DOHH2 (cell line): ENCODE results near the gene GPD1L.

ENCODE experiments used
- H3F3A ChIP-seq: fragments of 200-600 bp; sonication (generic), shearing (Covaris generic); 2 replicates; pipeline ENCODE4 v1.6.0; 2016; ENCODE audit warnings: antibody characterized with exemption, mild to moderate bottlenecking; ENCODE audit not compliant: control insufficient read depth, insufficient read depth
- H3K27ac ChIP-seq: fragments of 200-600 bp; sonication (generic); 2 replicates; pipeline ENCODE4 v1.5.1; 2014; ENCODE audit warnings: low read depth, mild to moderate bottlenecking, low read length, moderate library complexity
- H3K27me3 ChIP-seq: fragments of 200-600 bp; sonication (generic); 2 replicates; pipeline ENCODE4 v1.6.1; 2014; ENCODE audit warnings: mild to moderate bottlenecking, low read length, mixed read lengths; ENCODE audit not compliant: control insufficient read depth
- H3K36me3 ChIP-seq: fragments of 200-600 bp; sonication (generic); 2 replicates; pipeline ENCODE4 v1.6.1; 2014; ENCODE audit warnings: mild to moderate bottlenecking, low read length, moderate library complexity, mixed read lengths; ENCODE audit not compliant: control insufficient read depth
- H3K4me1 ChIP-seq: fragments of 200-600 bp; sonication (generic); 2 replicates; pipeline ENCODE4 v1.6.1; 2014; ENCODE audit warnings: mild to moderate bottlenecking, low read length, mixed read lengths; ENCODE audit not compliant: control insufficient read depth
- H3K4me2 ChIP-seq: fragments of 200-600 bp; sonication (generic); 2 replicates; pipeline ENCODE4 v1.6.0; 2014; ENCODE audit warnings: mild to moderate bottlenecking, low read length, moderate library complexity
- H3K4me3 ChIP-seq: fragments of 200-600 bp; sonication (generic); 2 replicates; pipeline ENCODE4 v1.5.1; 2014; ENCODE audit warnings: mild to moderate bottlenecking, low read length, mixed read lengths
- H3K79me2 ChIP-seq: fragments of 200-600 bp; sonication (generic); 2 replicates; pipeline ENCODE4 v1.6.1; 2014; ENCODE audit warnings: mild to moderate bottlenecking, low read length, mixed read lengths; ENCODE audit not compliant: control insufficient read depth
- H3K9me2 ChIP-seq: fragments of 200-600 bp; sonication (generic); replicated peaks from 2 replicates; pipeline ENCODE4 v1.6.1; 2014; ENCODE audit warnings: mild to moderate bottlenecking, low read length, mixed read lengths; ENCODE audit not compliant: control insufficient read depth
- H3K9me3 ChIP-seq: fragments of 200-600 bp; sonication (generic); 2 replicates; pipeline ENCODE4 v1.6.1; 2014; ENCODE audit warnings: antibody characterized with exemption, low read length, mixed read lengths; ENCODE audit not compliant: control insufficient read depth, insufficient read depth
- H4K20me1 ChIP-seq: fragments of 200-600 bp; sonication (generic); 2 replicates; pipeline ENCODE4 v1.6.0; 2014; ENCODE audit warnings: low read depth, mild to moderate bottlenecking, antibody characterized with exemption, low read length, moderate library complexity; ENCODE audit not compliant: control insufficient read depth, insufficient read depth
- EZH2phosphoT487 ChIP-seq: fragments of 200-600 bp; sonication (generic); IDR thresholded peaks from 2 replicates; pipeline ENCODE4 v1.6.1; 2017; ENCODE audit warnings: borderline replicate concordance, mild to moderate bottlenecking, antibody characterized with exemption, low read length, moderate library complexity, mixed read lengths
- TF ChIP-seq, protein P1 (sequence below): fragments of 200-600 bp; sonication (generic); IDR thresholded peaks from one replicate; pipeline ENCODE4 v1.5.1; 2014; ENCODE audit warnings: antibody characterized with exemption, mild to moderate bottlenecking, low read depth, low read length; ENCODE audit not compliant: poor library complexity, severe bottlenecking

The GPD1L gene

DNA sequence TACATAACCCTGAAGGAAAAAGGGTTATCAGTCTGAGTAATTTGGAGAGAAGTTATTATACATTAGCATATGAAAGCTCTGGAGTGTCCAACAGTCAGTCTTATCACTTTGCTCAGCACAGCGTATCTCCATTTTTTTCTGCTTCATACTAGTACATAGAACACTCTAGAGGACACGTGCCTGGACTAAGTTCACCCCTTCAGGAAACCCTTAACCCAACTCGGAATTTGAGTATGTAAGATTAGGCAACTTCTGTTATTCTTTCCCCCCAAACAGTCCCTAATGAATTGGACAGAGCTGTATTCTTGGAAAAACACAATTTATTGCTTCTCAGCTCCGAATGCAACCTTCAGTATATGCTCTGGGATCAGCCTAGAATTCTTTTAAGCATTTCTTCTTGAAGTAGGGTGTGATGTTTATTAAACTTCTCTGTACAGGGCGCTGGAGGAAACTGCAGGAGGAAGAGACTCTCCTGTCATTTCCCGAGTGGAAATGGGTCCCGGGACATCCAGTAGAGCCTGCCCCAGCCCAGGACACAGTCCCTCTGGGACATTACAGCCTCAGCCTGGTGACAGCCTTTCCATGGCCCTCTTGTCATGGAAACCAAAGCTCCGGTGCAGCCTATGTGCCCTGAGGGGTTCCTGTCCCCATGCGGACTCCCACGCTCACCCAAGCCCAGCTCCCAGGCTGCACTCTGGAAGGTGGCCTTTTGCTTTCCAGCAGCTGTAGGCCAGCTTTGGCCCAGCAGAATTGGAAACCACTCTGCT is 94.8 kb downstream of the GPD1L start:
- H3K27ac ChIP-seq, result no peak overlapping the region
- no peaks in the 10 kb centered on the region for H3K36me3 ChIP-seq
- no peaks in the 10 kb centered on the region for H3K9me2 ChIP-seq
- no peaks in the 10 kb centered on the region for H3K79me2 ChIP-seq
- H3K4me3 ChIP-seq, result no peak overlapping the region
- H3K9me3 ChIP-seq, result no peaks in the 10 kb centered on the region
- H3F3A ChIP-seq, result no peaks in the 10 kb centered on the region
- no peak for TF ChIP-seq EZH2phosphoT487
- TF ChIP-seq, protein P1, sequence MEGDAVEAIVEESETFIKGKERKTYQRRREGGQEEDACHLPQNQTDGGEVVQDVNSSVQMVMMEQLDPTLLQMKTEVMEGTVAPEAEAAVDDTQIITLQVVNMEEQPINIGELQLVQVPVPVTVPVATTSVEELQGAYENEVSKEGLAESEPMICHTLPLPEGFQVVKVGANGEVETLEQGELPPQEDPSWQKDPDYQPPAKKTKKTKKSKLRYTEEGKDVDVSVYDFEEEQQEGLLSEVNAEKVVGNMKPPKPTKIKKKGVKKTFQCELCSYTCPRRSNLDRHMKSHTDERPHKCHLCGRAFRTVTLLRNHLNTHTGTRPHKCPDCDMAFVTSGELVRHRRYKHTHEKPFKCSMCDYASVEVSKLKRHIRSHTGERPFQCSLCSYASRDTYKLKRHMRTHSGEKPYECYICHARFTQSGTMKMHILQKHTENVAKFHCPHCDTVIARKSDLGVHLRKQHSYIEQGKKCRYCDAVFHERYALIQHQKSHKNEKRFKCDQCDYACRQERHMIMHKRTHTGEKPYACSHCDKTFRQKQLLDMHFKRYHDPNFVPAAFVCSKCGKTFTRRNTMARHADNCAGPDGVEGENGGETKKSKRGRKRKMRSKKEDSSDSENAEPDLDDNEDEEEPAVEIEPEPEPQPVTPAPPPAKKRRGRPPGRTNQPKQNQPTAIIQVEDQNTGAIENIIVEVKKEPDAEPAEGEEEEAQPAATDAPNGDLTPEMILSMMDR, result no peak
- H4K20me1 ChIP-seq, result no peaks in the 10 kb centered on the region
- H3K27me3 ChIP-seq, result peaks cover 30% of the 10 kb centered on the region
- H3K4me1 ChIP-seq, result no peaks in the 10 kb centered on the region
- no peak overlapping the region for H3K4me2 ChIP-seq

DNA sequence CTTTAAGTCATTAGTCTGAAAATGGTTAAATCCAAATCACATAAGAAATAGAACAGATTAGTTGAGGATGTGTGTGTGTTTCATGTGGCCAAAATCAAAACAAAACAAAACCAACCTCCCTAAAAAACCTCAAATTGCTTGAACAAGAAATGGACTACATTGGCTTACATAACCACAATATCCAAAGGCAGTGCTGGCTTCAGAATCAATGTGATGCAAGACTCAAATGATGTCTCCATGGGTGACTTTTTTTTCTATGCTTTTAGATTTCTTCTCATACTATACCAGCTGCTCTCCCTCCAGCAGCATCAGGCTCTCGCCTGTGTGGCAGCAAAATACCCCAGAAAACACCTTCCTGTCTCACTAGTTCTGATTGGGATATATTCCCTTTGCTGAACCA is 96.1 kb downstream of the GPD1L start:
- H3K36me3 ChIP-seq, result no peaks in the 10 kb centered on the region
- H3K79me2 ChIP-seq, result no peaks in the 10 kb centered on the region
- no peak overlapping the region for H3K27ac ChIP-seq
- H3K27me3 ChIP-seq, result peaks cover 29% of the 10 kb centered on the region
- TF ChIP-seq, protein P1, result no peak
- no peak for TF ChIP-seq EZH2phosphoT487
- H4K20me1 ChIP-seq, result no peaks in the 10 kb centered on the region
- no peaks in the 10 kb centered on the region for H3K9me2 ChIP-seq
- no peak overlapping the region for H3K4me3 ChIP-seq
- no peaks in the 10 kb centered on the region for H3F3A ChIP-seq
- H3K4me2 ChIP-seq, result no peak overlapping the region
- H3K4me1 ChIP-seq, result no peaks in the 10 kb centered on the region
- no peaks in the 10 kb centered on the region for H3K9me3 ChIP-seq

DNA sequence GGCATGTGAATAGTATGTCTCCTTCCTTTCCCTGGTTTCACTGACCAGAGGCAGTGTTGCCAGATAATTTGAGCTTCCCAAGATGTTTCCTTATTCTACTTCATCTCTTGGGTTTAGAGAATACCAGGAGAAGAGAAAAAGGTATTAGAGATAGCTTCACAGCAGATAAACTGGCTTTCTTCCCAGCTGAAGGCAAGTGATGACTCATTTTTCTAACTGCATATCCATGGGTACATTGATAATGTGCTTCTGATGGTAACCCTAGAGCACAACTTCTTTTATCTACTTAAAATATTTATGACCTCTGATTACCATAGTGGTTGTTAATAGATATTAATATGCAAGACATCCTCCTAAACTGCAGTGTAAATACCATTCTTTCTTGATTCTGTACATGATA is 97.4 kb downstream of the GPD1L start:
- TF ChIP-seq, protein P1, result no peak
- TF ChIP-seq EZH2phosphoT487, result no peak
- no peak overlapping the region for H3K4me3 ChIP-seq
- H3K9me2 ChIP-seq, result no peaks in the 10 kb centered on the region
- no peaks in the 10 kb centered on the region for H3K79me2 ChIP-seq
- peaks cover 29% of the 10 kb centered on the region for H3K27me3 ChIP-seq
- no peak overlapping the region for H3K4me2 ChIP-seq
- no peaks in the 10 kb centered on the region for H4K20me1 ChIP-seq
- H3K4me1 ChIP-seq, result no peaks in the 10 kb centered on the region
- no peaks in the 10 kb centered on the region for H3K9me3 ChIP-seq
- H3K36me3 ChIP-seq, result no peaks in the 10 kb centered on the region
- no peaks in the 10 kb centered on the region for H3F3A ChIP-seq
- no peak overlapping the region for H3K27ac ChIP-seq
